Nephron (organoid): ENCODE data around the gene FLVCR2.

Source experiments
- H3K27ac Mint-ChIP-seq, 3 experiments: 2 replicates each; pipeline ENCODE4 v1.8.0; 2020; ENCODE audit warnings: mixed read lengths in 3 of 3, mild to moderate bottlenecking in 2 of 3, moderate library complexity in 1 of 3
- H3K27me3 Mint-ChIP-seq: 2 replicates; pipeline ENCODE4 v1.8.0; 2021; ENCODE audit warnings: low read depth, mild to moderate bottlenecking, moderate library complexity, mixed read lengths
- H3K36me3 Mint-ChIP-seq: 2 replicates; pipeline ENCODE4 v1.8.0; 2020; ENCODE audit warnings: low read depth, mixed read lengths
- H3K4me1 Mint-ChIP-seq: 2 replicates; pipeline ENCODE4 v1.8.0; 2020; ENCODE audit warnings: mixed read lengths
- H3K4me3 Mint-ChIP-seq, 3 experiments: 2 replicates each; pipeline ENCODE4 v1.8.0; 2020; ENCODE audit warnings: mild to moderate bottlenecking in 3 of 3, mixed read lengths in 3 of 3, moderate library complexity in 2 of 3
- H3K9me3 Mint-ChIP-seq: 2 replicates; pipeline ENCODE4 v1.8.0; 2020; ENCODE audit warnings: mixed read lengths
- CTCF ChIP-seq, 3 experiments: fragments of 200-600 bp; sonication (generic); IDR thresholded peaks; one replicate each; pipeline ENCODE4 v1.5.0; 2021; ENCODE audit warnings: antibody characterized with exemption in 3 of 3; ENCODE audit not compliant: unreplicated experiment in 3 of 3

FLVCR2 gene

DNA sequence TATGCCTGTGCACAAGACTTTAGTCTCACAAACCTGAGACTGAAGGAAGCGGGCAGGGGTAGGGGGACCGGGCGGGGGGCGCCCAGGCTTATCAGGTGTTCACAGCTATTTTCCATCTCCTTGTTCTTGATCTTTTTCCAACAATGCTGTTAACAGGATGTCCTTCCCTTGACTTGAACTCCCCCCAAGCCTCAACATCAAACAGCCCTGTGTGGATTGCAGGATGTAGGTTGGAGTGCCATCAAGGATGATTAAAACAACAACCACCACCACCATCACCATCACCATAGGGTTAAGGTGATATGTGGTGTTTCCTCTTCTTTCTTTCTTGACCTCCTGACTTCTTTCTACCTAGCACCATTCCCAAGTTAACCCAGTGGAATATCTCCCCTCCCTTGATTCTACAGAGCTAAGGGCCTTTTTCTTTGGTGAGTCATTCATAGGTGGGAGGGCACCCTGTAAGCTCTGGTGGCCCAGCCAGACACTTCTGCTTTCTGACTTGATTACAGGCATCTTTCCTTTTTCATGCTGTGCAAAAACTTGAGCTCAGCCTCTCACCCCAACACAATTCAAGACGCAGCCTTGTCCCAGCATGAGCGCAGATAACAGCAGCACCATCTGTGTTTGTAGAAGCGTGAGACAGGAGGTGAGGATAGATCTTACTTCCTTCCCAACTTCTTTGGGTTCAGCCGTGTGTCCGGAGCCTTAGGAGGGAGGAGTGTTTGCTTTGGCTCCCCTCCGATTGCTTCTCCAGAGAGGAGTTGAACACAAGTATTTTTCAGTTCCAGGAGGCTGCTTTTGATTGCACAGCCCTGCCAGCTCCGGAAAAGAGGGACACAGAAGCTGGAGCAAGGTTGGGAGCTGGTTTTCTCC lies 26.8 kb downstream of the FLVCR2 start:
- TF ChIP-seq CTCF (IDR thresholded peaks at IDR 0.05; ENCODE audit: unreplicated experiment in 3 of 3) = no peak
- peak overlapping the region in 2 of 3 experiments; percentile 3 to 31 for H3K4me3 Mint-ChIP-seq
- H3K27ac Mint-ChIP-seq = peak overlapping the region; percentile 23 to 88 (median 78)

GRCh38 chr14:75605916-75606315 lies 27.5 kb downstream of the FLVCR2 start:
- peaks cover 41% of the 10 kb centered on the region for H3K4me1 Mint-ChIP-seq
- H3K27ac Mint-ChIP-seq = peak overlapping the region; percentile 23 to 88 (median 78)
- no peak for TF ChIP-seq CTCF (IDR thresholded peaks at IDR 0.05; ENCODE audit: unreplicated experiment in 3 of 3)
- no peaks in the 10 kb centered on the region for H3K9me3 Mint-ChIP-seq
- peak overlapping the region in 1 of 3 experiments; percentile 3 for H3K4me3 Mint-ChIP-seq
- H3K27me3 Mint-ChIP-seq = peaks cover 20% of the 10 kb centered on the region
- H3K36me3 Mint-ChIP-seq = no peaks in the 10 kb centered on the region

More for the DNA sequence above, 26.8 kb downstream of the FLVCR2 start:
- Mint-ChIP-seq H3K27me3 (peaks cover 20% of the 10 kb centered on the region), H3K4me1 (peaks cover 34% of the 10 kb centered on the region), H3K36me3 (no peaks in the 10 kb centered on the region), H3K9me3 (no peaks in the 10 kb centered on the region)

- Mint-ChIP-seq H3K4me3 (no peak overlapping the region), H3K4me1 (peaks cover 41% of the 10 kb centered on the region), H3K9me3 (no peaks in the 10 kb centered on the region), H3K36me3 (no peaks in the 10 kb centered on the region), H3K27ac (no peak overlapping the region), H3K27me3 (peaks cover 20% of the 10 kb centered on the region)
- TF ChIP-seq CTCF (IDR thresholded peaks at IDR 0.05; ENCODE audit: unreplicated experiment in 3 of 3) = no peak
These were observed 28.6 kb downstream of the FLVCR2 start for GRCh38 chr14:75607044-75607443.

DNA sequence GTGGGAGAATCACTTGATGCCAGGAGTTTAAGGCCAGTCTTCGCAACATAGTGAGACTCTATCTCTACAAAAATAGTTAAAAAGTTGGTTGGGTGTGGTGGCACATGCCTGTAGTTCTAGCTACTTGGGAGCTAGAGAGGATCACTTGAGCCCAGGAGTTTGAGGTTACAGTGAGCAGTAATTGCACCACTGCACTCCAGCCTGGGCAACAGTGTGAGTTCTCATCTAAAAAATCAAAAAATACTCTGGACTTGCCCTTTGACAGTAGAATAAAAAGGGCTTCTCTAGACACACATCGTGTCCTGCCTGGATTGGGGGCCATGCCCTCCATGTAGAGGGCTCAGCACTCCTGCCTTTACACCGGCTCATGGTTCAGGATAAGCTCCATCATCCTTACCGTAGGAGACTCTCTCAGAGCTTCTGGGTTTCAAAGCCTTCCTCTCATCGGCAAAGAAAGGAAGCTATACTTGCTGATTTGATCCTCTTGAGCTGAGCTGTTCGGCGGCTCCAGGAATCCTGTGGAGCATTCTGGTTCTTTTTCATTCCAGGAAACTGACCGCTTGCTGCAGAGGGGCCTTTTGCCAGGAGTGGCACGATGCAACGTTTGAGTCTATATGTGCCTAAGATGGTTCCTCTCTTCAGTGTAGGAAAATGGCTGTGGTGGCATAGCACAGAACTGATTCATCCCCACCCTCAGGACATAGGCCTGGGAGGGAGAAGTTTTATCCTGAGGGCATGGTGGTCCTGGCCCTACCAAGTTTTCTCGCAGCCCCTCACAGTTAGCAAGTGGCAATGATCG lies 29.6 kb downstream of the FLVCR2 start:
- H3K36me3 Mint-ChIP-seq = no peaks in the 10 kb centered on the region
- peaks cover 12% of the 10 kb centered on the region for H3K27me3 Mint-ChIP-seq
- H3K4me3 Mint-ChIP-seq = no peak overlapping the region
- no peak for TF ChIP-seq CTCF (IDR thresholded peaks at IDR 0.05; ENCODE audit: unreplicated experiment in 3 of 3)
- peaks cover 41% of the 10 kb centered on the region for H3K4me1 Mint-ChIP-seq
- H3K27ac Mint-ChIP-seq = no peak overlapping the region
- peaks cover 2% of the 10 kb centered on the region for H3K9me3 Mint-ChIP-seq

DNA sequence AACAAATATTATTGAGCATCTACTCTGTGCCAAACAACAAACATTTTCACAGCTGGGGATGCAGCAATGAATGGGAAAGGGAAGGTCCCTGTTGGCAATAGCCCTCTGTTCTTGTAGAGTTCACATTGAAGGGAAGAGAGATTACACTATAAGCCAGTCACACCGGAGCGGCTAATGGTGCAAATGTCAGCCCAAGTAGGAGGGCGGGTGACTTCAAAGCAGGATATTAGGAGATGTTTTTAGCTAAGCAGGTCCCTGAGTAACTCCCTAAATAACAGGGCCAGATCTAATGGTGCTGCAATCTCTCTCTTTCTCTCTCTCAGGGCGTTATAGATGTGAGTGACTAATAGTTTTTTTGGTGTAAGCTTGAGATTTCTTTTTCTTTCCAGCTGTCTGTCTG lies 30.7 kb downstream of the FLVCR2 start:
- H3K4me1 Mint-ChIP-seq = peaks cover 41% of the 10 kb centered on the region
- H3K9me3 Mint-ChIP-seq = peaks cover 4% of the 10 kb centered on the region
- no peak overlapping the region for H3K27ac Mint-ChIP-seq
- TF ChIP-seq CTCF (IDR thresholded peaks at IDR 0.05; ENCODE audit: unreplicated experiment in 3 of 3) = no peak
- H3K27me3 Mint-ChIP-seq = peaks cover 9% of the 10 kb centered on the region
- H3K36me3 Mint-ChIP-seq = no peaks in the 10 kb centered on the region
- H3K4me3 Mint-ChIP-seq = no peak overlapping the region
